H1 (cell line): ENCODE results near the gene MTRFR. TPM values are rescaled to one million over a fixed set of nuclear protein-coding genes. Genes with fewer than 3 reads are reported as not detected.

Source experiments
- CHD2 ChIP-seq: IDR thresholded peaks from 2 replicates; pipeline ENCODE4 v1.6.1; 2012; ENCODE audit warnings: low read length, improper control_type of control experiment
- GABPA ChIP-seq: IDR thresholded peaks from 2 replicates; pipeline ENCODE4 v1.6.1; 2011; ENCODE audit warnings: mild to moderate bottlenecking, low read length, moderate library complexity, borderline replicate concordance; ENCODE audit not compliant: insufficient read depth
- SP2 ChIP-seq: IDR thresholded peaks from 2 replicates; pipeline ENCODE4 v1.6.1; 2012; ENCODE audit warnings: mild to moderate bottlenecking, low read length, inconsistent platforms
- YY1 ChIP-seq: IDR thresholded peaks from 2 replicates; pipeline ENCODE4 v1.6.1; 2011; ENCODE audit warnings: low read depth, mild to moderate bottlenecking, low read length
- polyA plus RNA-seq, 7 experiments: library from polyadenylated mRNA; depleted of rRNA in 3 of 7; stranded (reverse) in 5 of 7; unstranded in 2 of 7; fragments of >200 nt in 5 of 7; fragments of 200-250 nt in 2 of 7; gene quantifications; 1 replicate in 5 of 7; 2 replicates in 1 of 7; 4 replicates in 1 of 7; pipeline versions ENCODE4 v1.2.1 to v1.2.3, GENCODE V29; 2011 to 2013; ENCODE audit warnings: missing spikeins in 2 of 7, mixed read lengths in 2 of 7
- total RNA-seq: library from RNA; stranded (reverse); fragmentation: NEBNext Ultra II Directional; extraction: Animal tissue kit (Norgen Biotek cat#: 25700); gene quantifications from 2 replicates; pipeline ENCODE4 v1.2.1, GENCODE V29; 2021

Gene MTRFR
- total and polyA plus RNA-seq, 2 of the 8 experiments (the other 6 are each of a cell fraction or from before 2014, with no cell fraction given), result 9.2 to 12.9 TPM

DNA sequence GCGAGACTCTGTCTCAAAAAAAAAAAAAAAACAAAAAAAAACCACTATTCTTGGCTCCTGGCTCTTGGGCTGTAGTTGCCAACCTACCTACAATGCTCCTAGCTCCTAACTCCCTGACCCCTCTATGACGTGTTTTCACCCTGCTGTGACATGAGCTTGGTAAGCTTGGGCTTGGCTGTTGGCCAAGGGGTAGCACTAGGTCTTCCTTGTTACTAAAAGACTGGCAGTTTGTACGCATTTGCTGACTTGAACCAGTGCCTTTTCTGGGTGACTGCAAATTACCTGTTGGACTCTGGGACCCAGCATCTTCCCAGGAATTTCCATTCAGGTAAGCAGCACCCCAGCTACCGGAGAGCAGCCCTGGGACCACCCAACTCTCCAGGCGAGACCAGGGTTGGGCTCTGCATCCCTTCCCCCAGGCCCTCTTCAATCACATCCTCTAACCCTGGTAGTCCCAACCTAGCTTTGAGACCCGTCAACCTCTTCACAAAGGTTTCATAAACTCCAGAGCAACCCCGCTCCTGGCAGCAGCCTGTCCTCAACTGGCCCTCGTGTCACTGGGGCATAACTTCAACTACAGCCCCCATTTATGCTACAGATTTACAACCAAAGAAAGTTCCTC is 30.1 kb downstream of the MTRFR start (continued):
- no peak for TF ChIP-seq CHD2
- no peak for TF ChIP-seq GABPA
- no peak for TF ChIP-seq SP2
- TF ChIP-seq YY1, result no peak
